Ascending aorta (tissue), 2 donors: ENCODE results near the gene CNOT6L. TPM values are rescaled to one million over a fixed set of nuclear protein-coding genes. Genes with fewer than 3 reads are reported as not detected.

Experiments used
- DNase-seq, 2 donors: peaks; one replicate each; pipeline ENCODE4 v3.0.0-alpha.2; 2019; ENCODE audit warnings: low spot score in 2 of 2
- H3K27ac ChIP-seq, 2 donors: fragments of 200-600 bp; sonication (generic); one replicate each; pipeline ENCODE4 v1.5.1; 2016 to 2017; ENCODE audit warnings: mild to moderate bottlenecking in 1 of 2
- H3K27me3 ChIP-seq: fragments of 200-600 bp; sonication (generic); one replicate; pipeline ENCODE4 v1.5.1; 2017
- H3K36me3 ChIP-seq, 2 donors: fragments of 200-600 bp; sonication (generic); one replicate each; pipeline ENCODE4 v1.5.1; 2016
- H3K4me1 ChIP-seq, 2 donors: fragments of 200-600 bp; sonication (generic); one replicate each; pipeline ENCODE4 v1.5.1; 2016 to 2017; ENCODE audit warnings: mild to moderate bottlenecking in 1 of 2
- H3K4me3 ChIP-seq, 2 donors: fragments of 200-600 bp; sonication (generic); one replicate each; pipeline ENCODE4 v1.5.1; 2016 to 2017; ENCODE audit warnings: mild to moderate bottlenecking in 1 of 2
- H3K9me3 ChIP-seq, 2 donors: fragments of 200-600 bp; sonication (generic); one replicate each; pipeline ENCODE4 v1.5.1; 2016
- intact Hi-C: fragments of 100-400 bp; cut with DNase I; formaldehyde crosslinking; loops from one replicate; pipeline ENCODE4 v1.15.1; 2023
- total RNA-seq: library from RNA; depleted of rRNA; stranded (reverse); fragments of >200 nt; gene quantifications from one replicate; pipeline ENCODE4 v1.1.0, GENCODE V29; 2016
- TF ChIP-seq, protein P1 (sequence below), 3 experiments: fragments of 200-600 bp in 2 of 3; fragments of 450-650 bp in 1 of 3; sonication (generic) in 2 of 3; IDR thresholded peaks; one replicate each; pipeline ENCODE4 v1.5.1; 2016 to 2019; ENCODE audit warnings: antibody characterized with exemption in 3 of 3, mild to moderate bottlenecking in 1 of 3, moderate library complexity in 1 of 3

CNOT6L gene
- total RNA-seq, 1 donor from 2014 or later = 13.1 TPM

DNA sequence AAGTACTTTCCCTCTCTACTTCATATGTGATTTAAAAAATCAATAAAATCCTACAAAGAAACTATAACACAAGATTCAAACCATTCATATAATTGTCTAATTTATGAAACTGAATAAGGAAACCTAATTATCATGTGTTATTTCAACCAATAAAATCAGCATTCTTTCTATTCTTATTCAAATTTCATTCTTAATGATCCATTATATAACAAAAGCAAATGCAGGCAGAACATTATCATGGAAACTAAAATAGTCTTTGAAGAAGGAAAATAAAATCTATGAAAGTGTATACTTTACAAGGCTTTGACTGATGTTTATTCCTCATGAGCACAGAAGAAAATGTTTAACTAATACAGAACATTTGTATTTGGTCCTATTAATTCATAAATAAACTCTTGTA, 47.6 kb downstream of the CNOT6L start:
- H3K27ac ChIP-seq = no peak overlapping the region
- no peak for DNase-seq
- intact Hi-C loops = no loop called here

GRCh38 chr4:77765720-77766119, 53.4 kb downstream of the CNOT6L start:
- TF ChIP-seq, protein P1, sequence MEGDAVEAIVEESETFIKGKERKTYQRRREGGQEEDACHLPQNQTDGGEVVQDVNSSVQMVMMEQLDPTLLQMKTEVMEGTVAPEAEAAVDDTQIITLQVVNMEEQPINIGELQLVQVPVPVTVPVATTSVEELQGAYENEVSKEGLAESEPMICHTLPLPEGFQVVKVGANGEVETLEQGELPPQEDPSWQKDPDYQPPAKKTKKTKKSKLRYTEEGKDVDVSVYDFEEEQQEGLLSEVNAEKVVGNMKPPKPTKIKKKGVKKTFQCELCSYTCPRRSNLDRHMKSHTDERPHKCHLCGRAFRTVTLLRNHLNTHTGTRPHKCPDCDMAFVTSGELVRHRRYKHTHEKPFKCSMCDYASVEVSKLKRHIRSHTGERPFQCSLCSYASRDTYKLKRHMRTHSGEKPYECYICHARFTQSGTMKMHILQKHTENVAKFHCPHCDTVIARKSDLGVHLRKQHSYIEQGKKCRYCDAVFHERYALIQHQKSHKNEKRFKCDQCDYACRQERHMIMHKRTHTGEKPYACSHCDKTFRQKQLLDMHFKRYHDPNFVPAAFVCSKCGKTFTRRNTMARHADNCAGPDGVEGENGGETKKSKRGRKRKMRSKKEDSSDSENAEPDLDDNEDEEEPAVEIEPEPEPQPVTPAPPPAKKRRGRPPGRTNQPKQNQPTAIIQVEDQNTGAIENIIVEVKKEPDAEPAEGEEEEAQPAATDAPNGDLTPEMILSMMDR (IDR thresholded peaks at IDR 0.05) = no peak
- H3K27ac ChIP-seq = no peak overlapping the region
- H3K36me3 ChIP-seq = peaks cover 0 to 16% of the 10 kb centered on the region in 2 donors
- intact Hi-C loops = no loop called here
- no peak overlapping the region for H3K4me3 ChIP-seq
- no peaks in the 10 kb centered on the region for H3K27me3 ChIP-seq
- H3K4me1 ChIP-seq = no peaks in the 10 kb centered on the region
- DNase-seq = no peak
- peaks cover 3 to 18% of the 10 kb centered on the region in 2 donors for H3K9me3 ChIP-seq

More for the DNA sequence above, 47.6 kb downstream of the CNOT6L start:
- TF ChIP-seq, protein P1 (IDR thresholded peaks at IDR 0.05) = no peak
- Histone ChIP-seq H3K4me1 (peaks cover 0 to 1% of the 10 kb centered on the region in 2 donors), H3K4me3 (no peak overlapping the region), H3K9me3 (no peaks in the 10 kb centered on the region), H3K27me3 (no peaks in the 10 kb centered on the region), H3K36me3 (peaks cover 11 to 30% of the 10 kb centered on the region in 2 donors)

- intact Hi-C loops = no loop called here
- Histone ChIP-seq H3K4me3 (no peak overlapping the region), H3K9me3 (peaks cover 3 to 18% of the 10 kb centered on the region in 2 donors), H3K36me3 (peaks cover 0 to 7% of the 10 kb centered on the region in 2 donors), H3K27ac (no peak overlapping the region), H3K27me3 (no peaks in the 10 kb centered on the region), H3K4me1 (no peaks in the 10 kb centered on the region)
- TF ChIP-seq, protein P1 (IDR thresholded peaks at IDR 0.05) = no peak
- no peak for DNase-seq
These were observed 56.6 kb downstream of the CNOT6L start for GRCh38 chr4:77762531-77762930.

DNA sequence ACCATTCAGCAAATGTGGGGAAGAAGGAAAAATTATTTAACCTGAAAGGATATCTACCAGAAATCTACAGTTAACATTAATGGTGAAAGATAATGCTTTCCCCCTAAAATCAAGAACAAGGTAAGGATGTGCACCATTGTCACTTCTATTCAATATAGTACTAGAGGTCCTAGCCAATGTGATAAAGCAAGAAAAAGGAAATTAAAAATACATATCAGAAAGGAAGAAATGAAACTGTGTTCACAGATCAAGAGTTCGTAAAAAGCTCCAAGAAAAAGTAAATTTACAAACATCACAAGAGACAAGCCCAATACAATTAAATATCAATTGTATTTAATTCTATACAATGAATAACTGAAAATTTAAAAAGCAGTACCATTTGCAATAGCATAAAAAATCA, 57.6 kb downstream of the CNOT6L start:
- Histone ChIP-seq H3K27ac (no peak overlapping the region), H3K36me3 (peaks cover 0 to 9% of the 10 kb centered on the region in 2 donors), H3K4me3 (no peak overlapping the region), H3K4me1 (no peaks in the 10 kb centered on the region), H3K9me3 (peaks cover 3 to 18% of the 10 kb centered on the region in 2 donors), H3K27me3 (no peaks in the 10 kb centered on the region)
- no peak for DNase-seq
- TF ChIP-seq, protein P1 (IDR thresholded peaks at IDR 0.05) = no peak
- intact Hi-C loops = no loop called here

- Histone ChIP-seq H3K27ac (no peak overlapping the region), H3K4me3 (no peak overlapping the region), H3K4me1 (no peaks in the 10 kb centered on the region), H3K36me3 (peaks cover 0 to 17% of the 10 kb centered on the region in 2 donors), H3K9me3 (peaks cover 3 to 18% of the 10 kb centered on the region in 2 donors), H3K27me3 (no peaks in the 10 kb centered on the region)
- intact Hi-C loops = no loop called here
- TF ChIP-seq, protein P1 (IDR thresholded peaks at IDR 0.05) = no peak
- no peak for DNase-seq
These were observed 60.4 kb downstream of the CNOT6L start for GRCh38 chr4:77758804-77759203.

- TF ChIP-seq, protein P1 (IDR thresholded peaks at IDR 0.05) = no peak
- intact Hi-C loops = no loop called here
These were observed 67.4 kb downstream of the CNOT6L start for GRCh38 chr4:77751764-77752163.

More at GRCh38 chr4:77751764-77752163, 67.4 kb downstream of the CNOT6L start:
- no peak for DNase-seq
- no peaks in the 10 kb centered on the region for H3K4me1 ChIP-seq
- peaks cover 3 to 25% of the 10 kb centered on the region in 2 donors for H3K36me3 ChIP-seq
- no peak overlapping the region for H3K4me3 ChIP-seq
- no peak overlapping the region for H3K27ac ChIP-seq
- H3K27me3 ChIP-seq = no peaks in the 10 kb centered on the region
- peaks cover 0 to 4% of the 10 kb centered on the region in 2 donors for H3K9me3 ChIP-seq
